ENCODE results near the gene PRRX2. TPM values are rescaled to one million over a fixed set of nuclear protein-coding genes. Genes with fewer than 3 reads are reported as not detected.

PRRX2 gene
- total RNA-seq, 1 donor = 27.5 TPM

DNA sequence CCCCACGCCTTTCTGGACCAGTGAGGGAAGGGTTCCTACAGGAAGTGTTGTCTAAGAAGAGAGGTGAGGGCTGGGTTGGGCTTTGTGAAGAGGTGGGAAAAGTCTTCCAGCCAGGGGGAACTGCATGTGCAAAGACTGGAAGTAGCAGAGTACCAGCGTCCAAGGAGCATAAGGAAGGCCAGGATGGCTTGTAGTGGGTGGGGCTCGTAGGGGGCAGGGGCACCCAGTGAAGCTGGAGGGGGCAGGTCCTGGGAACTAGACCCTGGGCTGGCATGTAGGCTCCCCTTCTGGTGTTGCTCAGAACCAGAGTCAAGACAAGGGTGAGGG is 20.4 kb downstream of the PRRX2 start:
- no peaks in the 10 kb centered on the region for H3K9me3 ChIP-seq (ENCODE audit: low read depth, low read length)
- no peak overlapping the region for H3K27ac ChIP-seq (ENCODE audit: low read depth, low read length)
- H3K36me3 ChIP-seq (ENCODE audit: insufficient read depth, low read length) = no peaks in the 10 kb centered on the region
- no peak overlapping the region for H3K4me2 ChIP-seq (ENCODE audit: insufficient read depth, low read length)
- TF ChIP-seq, protein P1, sequence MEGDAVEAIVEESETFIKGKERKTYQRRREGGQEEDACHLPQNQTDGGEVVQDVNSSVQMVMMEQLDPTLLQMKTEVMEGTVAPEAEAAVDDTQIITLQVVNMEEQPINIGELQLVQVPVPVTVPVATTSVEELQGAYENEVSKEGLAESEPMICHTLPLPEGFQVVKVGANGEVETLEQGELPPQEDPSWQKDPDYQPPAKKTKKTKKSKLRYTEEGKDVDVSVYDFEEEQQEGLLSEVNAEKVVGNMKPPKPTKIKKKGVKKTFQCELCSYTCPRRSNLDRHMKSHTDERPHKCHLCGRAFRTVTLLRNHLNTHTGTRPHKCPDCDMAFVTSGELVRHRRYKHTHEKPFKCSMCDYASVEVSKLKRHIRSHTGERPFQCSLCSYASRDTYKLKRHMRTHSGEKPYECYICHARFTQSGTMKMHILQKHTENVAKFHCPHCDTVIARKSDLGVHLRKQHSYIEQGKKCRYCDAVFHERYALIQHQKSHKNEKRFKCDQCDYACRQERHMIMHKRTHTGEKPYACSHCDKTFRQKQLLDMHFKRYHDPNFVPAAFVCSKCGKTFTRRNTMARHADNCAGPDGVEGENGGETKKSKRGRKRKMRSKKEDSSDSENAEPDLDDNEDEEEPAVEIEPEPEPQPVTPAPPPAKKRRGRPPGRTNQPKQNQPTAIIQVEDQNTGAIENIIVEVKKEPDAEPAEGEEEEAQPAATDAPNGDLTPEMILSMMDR (IDR thresholded peaks at IDR 0.05; ENCODE audit: extremely low read depth, low read depth, low read length) = no peak
- H3K4me1 ChIP-seq (ENCODE audit: insufficient read depth, low read length) = peaks cover 10% of the 10 kb centered on the region
- H2AFZ ChIP-seq (ENCODE audit: low read length) = no peak overlapping the region
- peak; percentile 84 for DNase-seq (ENCODE audit: insufficient read length, low spot score, missing footprints)
- H3K79me2 ChIP-seq (ENCODE audit: insufficient read depth, low read length) = peaks cover 9% of the 10 kb centered on the region
- H3K4me3 ChIP-seq (ENCODE audit: insufficient read depth, low read length) = no peak overlapping the region
- H4K20me1 ChIP-seq (ENCODE audit: insufficient read depth, low read length) = peaks cover 35% of the 10 kb centered on the region
- H3K27me3 ChIP-seq (ENCODE audit: insufficient read depth, low read length) = no peaks in the 10 kb centered on the region

DNA sequence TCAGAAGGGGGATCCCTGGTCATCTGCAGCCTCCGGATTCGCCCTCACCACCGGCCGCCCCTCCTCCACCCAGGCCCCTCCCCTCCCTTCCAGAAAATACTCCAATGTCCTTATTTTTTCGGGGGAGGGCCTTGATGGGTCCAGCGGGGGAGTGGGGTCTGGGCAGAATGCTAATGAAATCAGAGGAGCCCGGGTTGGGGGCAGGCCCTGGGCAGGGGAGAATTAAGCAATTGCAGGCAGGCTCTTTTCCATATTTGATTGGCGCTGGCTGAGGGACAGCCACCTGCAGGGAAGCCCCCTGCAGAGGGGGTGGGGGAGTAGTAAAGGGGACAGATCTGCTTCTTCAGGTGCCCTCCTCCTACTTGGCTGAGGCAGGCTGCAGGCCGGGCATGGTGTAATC is 21.3 kb downstream of the PRRX2 start:
- DNase-seq (ENCODE audit: insufficient read length, low spot score, missing footprints) = peak; percentile 81
- H3K9me3 ChIP-seq (ENCODE audit: low read depth, low read length) = no peaks in the 10 kb centered on the region
- H3K79me2 ChIP-seq (ENCODE audit: insufficient read depth, low read length) = peaks cover 9% of the 10 kb centered on the region

DNA sequence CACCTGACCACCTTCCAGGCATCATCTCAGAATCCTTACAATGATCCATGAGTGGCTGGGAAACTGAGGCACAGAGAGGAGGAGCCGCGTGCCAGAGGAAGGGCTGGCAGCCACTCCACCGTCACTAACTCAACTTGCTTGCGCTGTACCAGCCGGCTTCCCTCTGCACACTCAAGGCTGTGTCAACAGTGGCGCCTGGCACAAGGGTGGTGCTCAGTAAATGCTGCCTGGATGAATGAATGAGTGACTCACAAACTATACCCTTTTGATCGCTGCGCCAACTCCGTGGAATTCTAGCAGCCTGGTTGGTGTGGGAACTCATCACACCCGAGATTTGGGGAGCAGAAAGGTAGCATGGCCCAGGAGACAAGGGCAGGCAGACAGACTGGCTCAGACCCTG is 21.9 kb downstream of the PRRX2 start:
- peaks cover 1% of the 10 kb centered on the region for H3K36me3 ChIP-seq (ENCODE audit: insufficient read depth, low read length)
- TF ChIP-seq, protein P1 (IDR thresholded peaks at IDR 0.05; ENCODE audit: extremely low read depth, low read depth, low read length) = no peak

More for the DNA sequence above, 21.3 kb downstream of the PRRX2 start:
- Histone ChIP-seq H3K4me3 (ENCODE audit: insufficient read depth, low read length) (no peak overlapping the region), H2AFZ (ENCODE audit: low read length) (no peak overlapping the region), H4K20me1 (ENCODE audit: insufficient read depth, low read length) (peaks cover 33% of the 10 kb centered on the region), H3K36me3 (ENCODE audit: insufficient read depth, low read length) (no peaks in the 10 kb centered on the region), H3K27ac (ENCODE audit: low read depth, low read length) (no peak overlapping the region), H3K27me3 (ENCODE audit: insufficient read depth, low read length) (no peaks in the 10 kb centered on the region), H3K4me2 (ENCODE audit: insufficient read depth, low read length) (no peak overlapping the region), H3K4me1 (ENCODE audit: insufficient read depth, low read length) (peaks cover 10% of the 10 kb centered on the region)
- TF ChIP-seq, protein P1 (IDR thresholded peaks at IDR 0.05; ENCODE audit: extremely low read depth, low read depth, low read length) = no peak

DNA sequence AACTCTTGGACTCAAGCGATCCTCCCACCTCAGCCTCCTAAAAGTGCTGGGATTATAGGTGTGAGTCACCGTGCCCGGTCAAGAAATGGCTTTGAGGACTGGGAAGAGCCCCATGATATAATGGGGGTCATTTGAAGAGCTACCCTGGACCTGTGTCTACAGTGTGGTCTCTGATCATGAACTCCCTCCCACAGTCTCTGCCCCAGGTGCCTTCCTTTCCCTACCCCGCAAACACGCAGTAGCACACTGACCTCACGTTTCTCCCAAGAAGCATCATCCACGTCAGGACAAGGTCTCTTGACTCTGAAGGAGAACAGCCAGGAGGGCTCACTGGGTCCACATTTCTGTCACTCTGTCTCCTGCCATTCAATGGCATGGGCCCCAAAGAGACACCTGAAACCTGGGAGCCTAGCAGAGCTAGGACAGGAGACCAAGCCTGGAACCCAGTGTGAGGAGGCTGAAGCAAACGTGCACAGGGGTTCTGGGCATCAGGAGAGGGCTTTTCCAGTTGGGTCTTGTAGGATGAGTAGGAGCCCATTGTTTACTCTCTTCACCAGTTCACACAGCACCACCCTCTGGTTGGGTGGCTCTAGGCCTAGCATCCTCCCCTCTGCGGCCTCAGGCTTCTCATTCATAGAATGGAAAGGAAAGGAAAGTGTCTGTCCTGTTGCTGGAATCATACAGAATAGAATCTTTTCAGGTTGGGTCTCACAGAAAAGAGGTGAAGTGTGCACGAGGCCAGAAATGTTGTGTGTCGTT is 23.0 kb downstream of the PRRX2 start:
- Histone ChIP-seq H3K79me2 (ENCODE audit: insufficient read depth, low read length) (peaks cover 9% of the 10 kb centered on the region), H3K4me2 (ENCODE audit: insufficient read depth, low read length) (no peak overlapping the region), H3K4me3 (ENCODE audit: insufficient read depth, low read length) (no peak overlapping the region)

More for the DNA sequence above, 21.9 kb downstream of the PRRX2 start:
- DNase-seq (ENCODE audit: insufficient read length, low spot score, missing footprints) = peak; percentile 76
- Histone ChIP-seq H3K4me3 (ENCODE audit: insufficient read depth, low read length) (no peak overlapping the region), H3K9me3 (ENCODE audit: low read depth, low read length) (no peaks in the 10 kb centered on the region), H2AFZ (ENCODE audit: low read length) (no peak overlapping the region), H3K79me2 (ENCODE audit: insufficient read depth, low read length) (peaks cover 9% of the 10 kb centered on the region), H3K4me1 (ENCODE audit: insufficient read depth, low read length) (peaks cover 10% of the 10 kb centered on the region), H3K4me2 (ENCODE audit: insufficient read depth, low read length) (no peak overlapping the region), H3K27ac (ENCODE audit: low read depth, low read length) (no peak overlapping the region), H3K27me3 (ENCODE audit: insufficient read depth, low read length) (no peaks in the 10 kb centered on the region), H4K20me1 (ENCODE audit: insufficient read depth, low read length) (peaks cover 28% of the 10 kb centered on the region)

More for the DNA sequence above, 23.0 kb downstream of the PRRX2 start:
- Histone ChIP-seq H4K20me1 (ENCODE audit: insufficient read depth, low read length) (peaks cover 25% of the 10 kb centered on the region), H3K9me3 (ENCODE audit: low read depth, low read length) (no peaks in the 10 kb centered on the region), H3K36me3 (ENCODE audit: insufficient read depth, low read length) (peaks cover 5% of the 10 kb centered on the region), H3K4me1 (ENCODE audit: insufficient read depth, low read length) (peaks cover 10% of the 10 kb centered on the region), H3K27ac (ENCODE audit: low read depth, low read length) (no peak overlapping the region), H2AFZ (ENCODE audit: low read length) (no peak overlapping the region), H3K27me3 (ENCODE audit: insufficient read depth, low read length) (no peaks in the 10 kb centered on the region)
- TF ChIP-seq, protein P1 (IDR thresholded peaks at IDR 0.05; ENCODE audit: extremely low read depth, low read depth, low read length) = no peak
- peak; percentile 61 for DNase-seq (ENCODE audit: insufficient read length, low spot score, missing footprints)

Measured in osteoblast (primary cell).